HG03060 (cell line): ENCODE results near the gene PHOX2A.

ENCODE experiments used
- ATAC-seq: cut with Tn5 transposase; IDR thresholded peaks from one replicate; pipeline ENCODE4 v1.9.1; 2021; ENCODE audit warnings: low read depth, moderate number of reproducible peaks; ENCODE audit not compliant: unreplicated experiment

The PHOX2A gene

GRCh38 chr11:72189455-72190250, 54.3 kb downstream of the PHOX2A start:
- no peak for ATAC-seq
